GM12878 (cell line): ENCODE measurements around the gene PCDHAC2. TPM values are rescaled to one million over a fixed set of nuclear protein-coding genes. Genes with fewer than 3 reads are reported as not detected.

Experiments used
- ATAC-seq: fragments of 200-7000 bp; cut with Tn5 transposase; 3 replicates; pipeline ENCODE4 v1.9.1; 2020; ENCODE audit warnings: mild to moderate bottlenecking, moderate library complexity
- BruUV-seq: library from RNA; stranded (reverse); fragments of 400-500 nt; replicated peaks from 2 replicates; lab custom pipeline; 2021; lab: Mats Ljungman, UMichigan
- CTCF ChIA-PET: fragments of 300-600 bp; sonication (Branson Sonifier 250); formaldehyde crosslinking; extraction: SDS; loops from one replicate; lab custom pipeline; 2021; ENCODE audit warnings: inconsistent platforms; lab: Yijun Ruan, JAX
- POLR2A ChIA-PET: fragments of 350-600 bp; formaldehyde crosslinking; extraction: SDS; loops from one replicate; lab custom pipeline; 2021; ENCODE audit warnings: inconsistent platforms; lab: Charles Lee
- RAD21 ChIA-PET: fragments of 300-600 bp; sonication (Branson Sonifier 250); formaldehyde crosslinking; loops from one replicate; lab custom pipeline; 2023; ENCODE audit warnings: antibody characterized with exemption; ENCODE audit not compliant: unreplicated experiment; lab: Charles Lee
- SMC1A ChIA-PET: fragments of 300-600 bp; sonication (Branson Sonifier 250); formaldehyde crosslinking; loops from one replicate; lab custom pipeline; 2023; ENCODE audit not compliant: unreplicated experiment, uncharacterized antibody; lab: Charles Lee
- DNase-seq: peaks from one replicate; pipeline ENCODE4 v3.0.0-alpha.2; 2011; ENCODE audit warnings: low read depth, low spot score
- FAIRE-seq: peaks from 3 replicates; lab custom pipeline; 2011; peaks lifted over from hg19 to GRCh38; lab: Jason Lieb, UNC
- H2AFZ ChIP-seq: 2 replicates; pipeline ENCODE4 v1.6.0; 2011; ENCODE audit warnings: low read depth, low read length, control low read depth; ENCODE audit not compliant: control insufficient read depth
- H3K27ac ChIP-seq: 2 replicates; pipeline ENCODE4 v1.5.1; 2011; ENCODE audit warnings: control low read depth; ENCODE audit not compliant: control insufficient read depth, insufficient read depth
- H3K27me3 ChIP-seq, 2 experiments: replicated peaks in 1 of 2; 2 replicates each; pipeline versions ENCODE4 v1.6.0 to v1.6.1; 2011; ENCODE audit warnings: low read length in 1 of 2; ENCODE audit not compliant: control insufficient read depth in 2 of 2, insufficient read depth in 2 of 2
- H3K36me3 ChIP-seq, 2 experiments: 2 replicates each; pipeline ENCODE4 v1.5.1; 2011; ENCODE audit warnings: low read length in 1 of 2; ENCODE audit not compliant: control insufficient read depth in 2 of 2, insufficient read depth in 2 of 2
- H3K4me1 ChIP-seq: 2 replicates; pipeline ENCODE4 v1.6.1; 2011; ENCODE audit warnings: mild to moderate bottlenecking, low read length, moderate library complexity, mixed read lengths; ENCODE audit not compliant: control insufficient read depth, insufficient read depth
- H3K4me2 ChIP-seq: 2 replicates; pipeline ENCODE4 v1.6.0; 2011; ENCODE audit warnings: control low read depth; ENCODE audit not compliant: control insufficient read depth, insufficient read depth
- H3K4me3 ChIP-seq: fragments of 200-600 bp; sonication (generic); 2 replicates; pipeline ENCODE4 v1.5.1; 2016
- H3K79me2 ChIP-seq: 2 replicates; pipeline ENCODE4 v1.6.0; 2011; ENCODE audit warnings: low read length; ENCODE audit not compliant: control insufficient read depth, insufficient read depth
- H3K9ac ChIP-seq: 2 replicates; pipeline ENCODE4 v1.8.0; 2011; ENCODE audit warnings: low read length, control low read depth, mixed read lengths; ENCODE audit not compliant: control insufficient read depth, insufficient read depth
- H3K9me3 ChIP-seq: replicated peaks from 3 replicates; pipeline ENCODE4 v1.5.1; 2011; ENCODE audit warnings: mild to moderate bottlenecking, low read length; ENCODE audit not compliant: control insufficient read depth, insufficient read depth
- H4K20me1 ChIP-seq: 2 replicates; pipeline ENCODE4 v1.6.0; 2011; ENCODE audit not compliant: control insufficient read depth, insufficient read depth
- ATF7 ChIP-seq: fragments of 450-650 bp; IDR thresholded peaks from 2 replicates; pipeline ENCODE4 v1.6.1; 2016; ENCODE audit warnings: low read depth, mild to moderate bottlenecking
- NBN ChIP-seq: fragments of 450-650 bp; IDR thresholded peaks from 2 replicates; pipeline ENCODE4 v1.6.1; 2016
- NR2C1 ChIP-seq: fragments of 450-650 bp; IDR thresholded peaks from 2 replicates; pipeline ENCODE4 v1.6.1; 2017; ENCODE audit warnings: antibody characterized with exemption, mild to moderate bottlenecking, moderate library complexity
- POU2F2 ChIP-seq: IDR thresholded peaks from 3 replicates; pipeline ENCODE4 v1.6.1; 2011; ENCODE audit warnings: low read depth, mild to moderate bottlenecking, low read length, borderline replicate concordance
- RELA ChIP-seq: fragments of 450-650 bp; IDR thresholded peaks from 2 replicates; pipeline ENCODE4 v1.8.0; 2014; ENCODE audit warnings: borderline replicate concordance; ENCODE audit not compliant: partially characterized antibody
- TAF1 ChIP-seq: IDR thresholded peaks from 2 replicates; pipeline ENCODE4 v1.6.1; 2011; ENCODE audit warnings: mild to moderate bottlenecking, low read depth, low read length, borderline replicate concordance
- ZNF24 ChIP-seq: fragments of 450-650 bp; IDR thresholded peaks from 2 replicates; pipeline ENCODE4 v1.6.1; 2017; ENCODE audit warnings: antibody characterized with exemption, mild to moderate bottlenecking
- WGBS: methylation state at CpG from one replicate; pipeline ENCODE4 v1.1.6; 2016; ENCODE audit warnings: low lambda C conversion rate; ENCODE audit not compliant: insufficient replicate concordance, insufficient coverage; ENCODE audit errors: missing lambda C conversion rate; 5-methylcytosine and 5-hydroxymethylcytosine counted together
- in situ Hi-C: fragments of 300-500 bp; cut with MboI; formaldehyde crosslinking; loops from 9 replicates; pipeline ENCODE4 v1.14.3; 2018; ENCODE audit warnings: mixed read lengths
- intact Hi-C: fragments of 100-400 bp; cut with micrococcal nuclease; formaldehyde crosslinking; loops from one replicate; pipeline ENCODE4 v1.14.2; 2022; ENCODE audit not compliant: unreplicated experiment
- polyA plus RNA-seq, 11 experiments: library from polyadenylated mRNA; depleted of rRNA in 4 of 11; unstranded in 6 of 11; stranded (reverse) in 5 of 11; fragments of >200 nt; fragmentation: Nextera tagmentation in 4 of 11; fragmentation: Illumina TruSeq in 1 of 11; extraction: Ambion mirVana in 4 of 11; extraction: Trizol in 1 of 11; gene quantifications; 1 replicate in 1 of 11; 2 replicates in 10 of 11; pipeline versions ENCODE4 v1.2.1 to v1.2.3, GENCODE V29; 2011 to 2016; ENCODE audit warnings: inconsistent platforms in 2 of 11, missing spikeins in 2 of 11, low read depth in 1 of 11
- total RNA-seq, 4 experiments: library from RNA; depleted of rRNA in 3 of 4; stranded (reverse); fragments of >200 nt in 3 of 4; fragmentation: Illumina TruSeq in 1 of 4; extraction: Trizol in 1 of 4; gene quantifications; 2 replicates each; pipeline versions ENCODE4 v1.2.1 to v1.2.3, GENCODE V29; 2013 to 2021
- TF ChIP-seq, protein P1 (sequence below): fragments of 450-650 bp; formaldehyde crosslinking; IDR thresholded peaks from 2 replicates; pipeline ENCODE4 v1.5.0; 2022; ENCODE audit warnings: mild to moderate bottlenecking, missing genetic modification characterization
- TF ChIP-seq, protein P2 (sequence below): IDR thresholded peaks from 2 replicates; pipeline ENCODE4 v1.6.1; 2012; ENCODE audit warnings: improper control_type of control experiment, low read depth, low read length; ENCODE audit not compliant: insufficient replicate concordance
- TF ChIP-seq, protein P3 (sequence below): fragments of 450-650 bp; IDR thresholded peaks from 2 replicates; pipeline ENCODE4 v1.6.1; 2016; ENCODE audit warnings: mild to moderate bottlenecking, moderate library complexity, borderline replicate concordance
- TF ChIP-seq, protein P4 (sequence below): IDR thresholded peaks from 2 replicates; pipeline ENCODE4 v1.6.1; 2012; ENCODE audit warnings: low read length, inconsistent platforms

PCDHAC2 gene
- total and polyA plus RNA-seq, 10 of the 15 experiments (the other 5 are each of a cell fraction or from before 2014, with no cell fraction given) = 0.06 TPM; not detected in 9

DNA sequence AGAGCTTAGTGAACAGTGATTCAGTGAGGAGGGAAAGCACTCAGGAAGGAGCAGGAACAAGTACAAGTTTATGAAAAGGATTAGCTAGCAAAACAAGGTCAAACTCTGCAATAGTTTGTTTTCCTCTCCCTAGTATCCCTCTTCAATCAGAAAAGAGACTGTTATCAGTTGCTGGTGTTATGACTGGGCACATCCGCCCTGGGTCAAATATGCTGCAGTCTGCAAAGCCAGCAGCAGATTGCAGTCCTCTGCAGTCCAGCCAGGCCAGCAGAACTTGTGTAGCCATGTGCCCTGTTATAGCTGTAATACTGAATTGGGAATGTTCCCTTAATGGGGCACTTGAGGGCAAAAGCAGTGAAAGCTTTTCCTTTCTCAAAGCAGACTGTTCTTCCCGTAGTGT, 12.0 kb downstream of the PCDHAC2 start:
- H3K36me3 ChIP-seq = no peaks in the 10 kb centered on the region
- RAD21 ChIA-PET = no interaction called here
- H3K27me3 ChIP-seq = no peaks in the 10 kb centered on the region
- FAIRE-seq (no peak), DNase-seq (no peak), ATAC-seq (no peak)
- SMC1A ChIA-PET = no interaction called here
- no peak overlapping the region for H3K4me3 ChIP-seq
- intact Hi-C loops (no loop called here), in situ Hi-C loops (no loop called here)
- POLR2A ChIA-PET = no interaction called here
- no peak overlapping the region for H3K27ac ChIP-seq
- 5% methylated on average over 2 of the region's 2 CpGs for WGBS
- H3K4me2 ChIP-seq = no peak overlapping the region
- no peaks in the 10 kb centered on the region for H4K20me1 ChIP-seq
- H3K9me3 ChIP-seq = no peaks in the 10 kb centered on the region
- no peaks in the 10 kb centered on the region for H3K79me2 ChIP-seq
- BruUV-seq = no TSS peak
- CTCF ChIA-PET = no interaction called here
- no peak overlapping the region for H2AFZ ChIP-seq
- no peaks in the 10 kb centered on the region for H3K4me1 ChIP-seq
- H3K9ac ChIP-seq = no peak overlapping the region
- TF ChIP-seq, protein P1, sequence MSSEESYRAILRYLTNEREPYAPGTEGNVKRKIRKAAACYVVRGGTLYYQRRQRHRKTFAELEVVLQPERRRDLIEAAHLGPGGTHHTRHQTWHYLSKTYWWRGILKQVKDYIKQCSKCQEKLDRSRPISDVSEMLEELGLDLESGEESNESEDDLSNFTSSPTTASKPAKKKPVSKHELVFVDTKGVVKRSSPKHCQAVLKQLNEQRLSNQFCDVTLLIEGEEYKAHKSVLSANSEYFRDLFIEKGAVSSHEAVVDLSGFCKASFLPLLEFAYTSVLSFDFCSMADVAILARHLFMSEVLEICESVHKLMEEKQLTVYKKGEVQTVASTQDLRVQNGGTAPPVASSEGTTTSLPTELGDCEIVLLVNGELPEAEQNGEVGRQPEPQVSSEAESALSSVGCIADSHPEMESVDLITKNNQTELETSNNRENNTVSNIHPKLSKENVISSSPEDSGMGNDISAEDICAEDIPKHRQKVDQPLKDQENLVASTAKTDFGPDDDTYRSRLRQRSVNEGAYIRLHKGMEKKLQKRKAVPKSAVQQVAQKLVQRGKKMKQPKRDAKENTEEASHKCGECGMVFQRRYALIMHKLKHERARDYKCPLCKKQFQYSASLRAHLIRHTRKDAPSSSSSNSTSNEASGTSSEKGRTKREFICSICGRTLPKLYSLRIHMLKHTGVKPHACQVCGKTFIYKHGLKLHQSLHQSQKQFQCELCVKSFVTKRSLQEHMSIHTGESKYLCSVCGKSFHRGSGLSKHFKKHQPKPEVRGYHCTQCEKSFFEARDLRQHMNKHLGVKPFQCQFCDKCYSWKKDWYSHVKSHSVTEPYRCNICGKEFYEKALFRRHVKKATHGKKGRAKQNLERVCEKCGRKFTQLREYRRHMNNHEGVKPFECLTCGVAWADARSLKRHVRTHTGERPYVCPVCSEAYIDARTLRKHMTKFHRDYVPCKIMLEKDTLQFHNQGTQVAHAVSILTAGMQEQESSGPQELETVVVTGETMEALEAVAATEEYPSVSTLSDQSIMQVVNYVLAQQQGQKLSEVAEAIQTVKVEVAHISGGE (CRISPR knock-in tag) = no peak
- TF ChIP-seq ZNF24 = no peak
- TF ChIP-seq TAF1 = no peak
- TF ChIP-seq, protein P2, sequence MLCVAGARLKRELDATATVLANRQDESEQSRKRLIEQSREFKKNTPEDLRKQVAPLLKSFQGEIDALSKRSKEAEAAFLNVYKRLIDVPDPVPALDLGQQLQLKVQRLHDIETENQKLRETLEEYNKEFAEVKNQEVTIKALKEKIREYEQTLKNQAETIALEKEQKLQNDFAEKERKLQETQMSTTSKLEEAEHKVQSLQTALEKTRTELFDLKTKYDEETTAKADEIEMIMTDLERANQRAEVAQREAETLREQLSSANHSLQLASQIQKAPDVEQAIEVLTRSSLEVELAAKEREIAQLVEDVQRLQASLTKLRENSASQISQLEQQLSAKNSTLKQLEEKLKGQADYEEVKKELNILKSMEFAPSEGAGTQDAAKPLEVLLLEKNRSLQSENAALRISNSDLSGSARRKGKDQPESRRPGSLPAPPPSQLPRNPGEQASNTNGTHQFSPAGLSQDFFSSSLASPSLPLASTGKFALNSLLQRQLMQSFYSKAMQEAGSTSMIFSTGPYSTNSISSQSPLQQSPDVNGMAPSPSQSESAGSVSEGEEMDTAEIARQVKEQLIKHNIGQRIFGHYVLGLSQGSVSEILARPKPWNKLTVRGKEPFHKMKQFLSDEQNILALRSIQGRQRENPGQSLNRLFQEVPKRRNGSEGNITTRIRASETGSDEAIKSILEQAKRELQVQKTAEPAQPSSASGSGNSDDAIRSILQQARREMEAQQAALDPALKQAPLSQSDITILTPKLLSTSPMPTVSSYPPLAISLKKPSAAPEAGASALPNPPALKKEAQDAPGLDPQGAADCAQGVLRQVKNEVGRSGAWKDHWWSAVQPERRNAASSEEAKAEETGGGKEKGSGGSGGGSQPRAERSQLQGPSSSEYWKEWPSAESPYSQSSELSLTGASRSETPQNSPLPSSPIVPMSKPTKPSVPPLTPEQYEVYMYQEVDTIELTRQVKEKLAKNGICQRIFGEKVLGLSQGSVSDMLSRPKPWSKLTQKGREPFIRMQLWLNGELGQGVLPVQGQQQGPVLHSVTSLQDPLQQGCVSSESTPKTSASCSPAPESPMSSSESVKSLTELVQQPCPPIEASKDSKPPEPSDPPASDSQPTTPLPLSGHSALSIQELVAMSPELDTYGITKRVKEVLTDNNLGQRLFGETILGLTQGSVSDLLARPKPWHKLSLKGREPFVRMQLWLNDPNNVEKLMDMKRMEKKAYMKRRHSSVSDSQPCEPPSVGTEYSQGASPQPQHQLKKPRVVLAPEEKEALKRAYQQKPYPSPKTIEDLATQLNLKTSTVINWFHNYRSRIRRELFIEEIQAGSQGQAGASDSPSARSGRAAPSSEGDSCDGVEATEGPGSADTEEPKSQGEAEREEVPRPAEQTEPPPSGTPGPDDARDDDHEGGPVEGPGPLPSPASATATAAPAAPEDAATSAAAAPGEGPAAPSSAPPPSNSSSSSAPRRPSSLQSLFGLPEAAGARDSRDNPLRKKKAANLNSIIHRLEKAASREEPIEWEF = no peak
- no peak for TF ChIP-seq ATF7
- no peak for TF ChIP-seq POU2F2
- TF ChIP-seq, protein P3, sequence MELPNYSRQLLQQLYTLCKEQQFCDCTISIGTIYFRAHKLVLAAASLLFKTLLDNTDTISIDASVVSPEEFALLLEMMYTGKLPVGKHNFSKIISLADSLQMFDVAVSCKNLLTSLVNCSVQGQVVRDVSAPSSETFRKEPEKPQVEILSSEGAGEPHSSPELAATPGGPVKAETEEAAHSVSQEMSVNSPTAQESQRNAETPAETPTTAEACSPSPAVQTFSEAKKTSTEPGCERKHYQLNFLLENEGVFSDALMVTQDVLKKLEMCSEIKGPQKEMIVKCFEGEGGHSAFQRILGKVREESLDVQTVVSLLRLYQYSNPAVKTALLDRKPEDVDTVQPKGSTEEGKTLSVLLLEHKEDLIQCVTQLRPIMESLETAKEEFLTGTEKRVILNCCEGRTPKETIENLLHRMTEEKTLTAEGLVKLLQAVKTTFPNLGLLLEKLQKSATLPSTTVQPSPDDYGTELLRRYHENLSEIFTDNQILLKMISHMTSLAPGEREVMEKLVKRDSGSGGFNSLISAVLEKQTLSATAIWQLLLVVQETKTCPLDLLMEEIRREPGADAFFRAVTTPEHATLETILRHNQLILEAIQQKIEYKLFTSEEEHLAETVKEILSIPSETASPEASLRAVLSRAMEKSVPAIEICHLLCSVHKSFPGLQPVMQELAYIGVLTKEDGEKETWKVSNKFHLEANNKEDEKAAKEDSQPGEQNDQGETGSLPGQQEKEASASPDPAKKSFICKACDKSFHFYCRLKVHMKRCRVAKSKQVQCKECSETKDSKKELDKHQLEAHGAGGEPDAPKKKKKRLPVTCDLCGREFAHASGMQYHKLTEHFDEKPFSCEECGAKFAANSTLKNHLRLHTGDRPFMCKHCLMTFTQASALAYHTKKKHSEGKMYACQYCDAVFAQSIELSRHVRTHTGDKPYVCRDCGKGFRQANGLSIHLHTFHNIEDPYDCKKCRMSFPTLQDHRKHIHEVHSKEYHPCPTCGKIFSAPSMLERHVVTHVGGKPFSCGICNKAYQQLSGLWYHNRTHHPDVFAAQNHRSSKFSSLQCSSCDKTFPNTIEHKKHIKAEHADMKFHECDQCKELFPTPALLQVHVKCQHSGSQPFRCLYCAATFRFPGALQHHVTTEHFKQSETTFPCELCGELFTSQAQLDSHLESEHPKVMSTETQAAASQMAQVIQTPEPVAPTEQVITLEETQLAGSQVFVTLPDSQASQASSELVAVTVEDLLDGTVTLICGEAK = no peak
- no peak for TF ChIP-seq RELA
- no peak for TF ChIP-seq NR2C1
- TF ChIP-seq NBN = no peak
- TF ChIP-seq, protein P4, sequence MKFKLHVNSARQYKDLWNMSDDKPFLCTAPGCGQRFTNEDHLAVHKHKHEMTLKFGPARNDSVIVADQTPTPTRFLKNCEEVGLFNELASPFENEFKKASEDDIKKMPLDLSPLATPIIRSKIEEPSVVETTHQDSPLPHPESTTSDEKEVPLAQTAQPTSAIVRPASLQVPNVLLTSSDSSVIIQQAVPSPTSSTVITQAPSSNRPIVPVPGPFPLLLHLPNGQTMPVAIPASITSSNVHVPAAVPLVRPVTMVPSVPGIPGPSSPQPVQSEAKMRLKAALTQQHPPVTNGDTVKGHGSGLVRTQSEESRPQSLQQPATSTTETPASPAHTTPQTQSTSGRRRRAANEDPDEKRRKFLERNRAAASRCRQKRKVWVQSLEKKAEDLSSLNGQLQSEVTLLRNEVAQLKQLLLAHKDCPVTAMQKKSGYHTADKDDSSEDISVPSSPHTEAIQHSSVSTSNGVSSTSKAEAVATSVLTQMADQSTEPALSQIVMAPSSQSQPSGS = no peak
